ENCODE data around the gene RPL36.

GRCh38 chr19:5714816-5715215, 24.7 kb downstream of the RPL36 start:
- TF ChIP-seq CTCF (IDR thresholded peaks at IDR 0.05) (no peak), POLR2AphosphoS5 (IDR thresholded peaks at IDR 0.05) (no peak), POLR2A (IDR thresholded peaks at IDR 0.05) (no peak)

Measured in upper lobe of left lung (tissue), 4 donors.